HepG2 (cell line): ENCODE results near the gene PARVB. TPM values are rescaled to one million over a fixed set of nuclear protein-coding genes. Genes with fewer than 3 reads are reported as not detected.

Experiments
- ATAC-seq: fragments of 200-7000 bp; cut with Tn5 transposase; 3 replicates; pipeline ENCODE4 v1.9.1; 2020; ENCODE audit warnings: mild to moderate bottlenecking, moderate library complexity
- BruUV-seq: library from RNA; stranded (reverse); fragments of 400-500 nt; replicated peaks from 2 replicates; lab custom pipeline; 2021; lab: Mats Ljungman, UMichigan
- CTCF ChIA-PET: fragments of 300-600 bp; formaldehyde crosslinking; extraction: SDS; loops from one replicate; lab custom pipeline; 2021; ENCODE audit warnings: low total read pairs, inconsistent platforms, low intra/inter-chr PET ratio; lab: Yijun Ruan, JAX
- POLR2A ChIA-PET: fragments of 350-600 bp; sonication (Branson Sonifier 250); formaldehyde crosslinking; loops from one replicate; lab custom pipeline; 2020; ENCODE audit warnings: antibody characterized with exemption, inconsistent platforms; lab: Yijun Ruan, JAX
- DNase-seq: peaks from one replicate; pipeline ENCODE4 v3.0.0-alpha.2; 2015; ENCODE audit warnings: low spot score
- FAIRE-seq: peaks from 3 replicates; lab custom pipeline; 2011; peaks lifted over from hg19 to GRCh38; lab: Jason Lieb, UNC
- H2AFZ ChIP-seq: one replicate; pipeline ENCODE4 v1.6.1; 2011; ENCODE audit warnings: low read length, inconsistent platforms
- H3K27ac ChIP-seq: fragments of 300-600 bp; 3 replicates; pipeline ENCODE4 v1.8.0; 2011; ENCODE audit warnings: mixed run types, mild to moderate bottlenecking, mixed read lengths, low read length, inconsistent platforms; ENCODE audit not compliant: insufficient read depth; ENCODE audit errors: extremely low read length
- H3K27me3 ChIP-seq, 2 experiments: fragments of 200-600 bp in 1 of 2; 2 replicates in 1 of 2; 3 replicates in 1 of 2; pipeline versions ENCODE4 v1.6.0 to v1.8.0; 2011; ENCODE audit warnings: low read length in 2 of 2, mild to moderate bottlenecking in 2 of 2, moderate library complexity in 2 of 2, inconsistent platforms in 1 of 2; ENCODE audit not compliant: insufficient read depth in 2 of 2, control insufficient read depth in 1 of 2
- H3K36me3 ChIP-seq, 2 experiments: fragments of 200-600 bp in 1 of 2; replicated peaks in 1 of 2; 2 replicates in 1 of 2; 3 replicates in 1 of 2; pipeline versions ENCODE4 v1.5.1 to v1.8.0; 2011; ENCODE audit warnings: low read length in 2 of 2, inconsistent platforms in 1 of 2; ENCODE audit not compliant: insufficient read depth in 2 of 2, control insufficient read depth in 1 of 2
- H3K4me1 ChIP-seq: 2 replicates; pipeline ENCODE4 v1.5.1; 2012; ENCODE audit warnings: low read length, inconsistent platforms; ENCODE audit not compliant: insufficient read depth
- H3K4me2 ChIP-seq: 2 replicates; pipeline ENCODE4 v1.6.0; 2011; ENCODE audit warnings: low read depth, low read length, inconsistent platforms
- H3K4me3 ChIP-seq, 3 experiments: fragments of 200-600 bp in 1 of 3; sonication (generic), shearing (Covaris generic) in 1 of 3; replicated peaks in 1 of 3; 2 replicates each; pipeline ENCODE4 v1.5.1; 2011 to 2016; ENCODE audit warnings: low read length in 3 of 3, inconsistent platforms in 2 of 3, low read depth in 2 of 3, mild to moderate bottlenecking in 2 of 3, control low read depth in 1 of 3, mixed read lengths in 1 of 3; ENCODE audit not compliant: insufficient read depth in 1 of 3
- H3K79me2 ChIP-seq: one replicate; pipeline ENCODE4 v1.6.1; 2011; ENCODE audit warnings: low read length, inconsistent platforms; ENCODE audit not compliant: insufficient read depth
- H3K9ac ChIP-seq: 2 replicates; pipeline ENCODE4 v1.6.0; 2011; ENCODE audit warnings: mild to moderate bottlenecking, low read depth, low read length, inconsistent platforms; ENCODE audit not compliant: insufficient read depth
- H3K9me3 ChIP-seq: 2 replicates; pipeline ENCODE4 v1.5.1; 2012; ENCODE audit warnings: mild to moderate bottlenecking, low read length
- H4K20me1 ChIP-seq: 2 replicates; pipeline ENCODE4 v1.6.0; 2011; ENCODE audit warnings: inconsistent platforms, mild to moderate bottlenecking, low read length, moderate library complexity; ENCODE audit not compliant: insufficient read depth
- CHD2 ChIP-seq: IDR thresholded peaks from 2 replicates; pipeline ENCODE4 v1.6.1; 2011; ENCODE audit warnings: low read depth, low read length, improper control_type of control experiment
- CREB3 ChIP-seq: sonication (generic); formaldehyde crosslinking; IDR thresholded peaks from 2 replicates; pipeline ENCODE4 v1.5.0; 2020; ENCODE audit warnings: missing genetic modification reagents
- FOXO4 ChIP-seq: sonication (generic); formaldehyde crosslinking; conservative IDR thresholded peaks from 2 replicates; pipeline ENCODE4 v1.8.1; 2023; ENCODE audit warnings: missing genetic modification reagents
- KLF15 ChIP-seq: sonication (generic); formaldehyde crosslinking; IDR thresholded peaks from 2 replicates; pipeline ENCODE4 v1.8.1; 2023; ENCODE audit warnings: borderline replicate concordance, mild to moderate bottlenecking, inconsistent platforms, missing genetic modification reagents, mixed read lengths
- MIXL1 ChIP-seq: IDR thresholded peaks from 2 replicates; pipeline ENCODE4 v1.6.1; 2016
- NONO ChIP-seq, 2 experiments: fragments of 450-650 bp in 1 of 2; sonication (generic) in 1 of 2; formaldehyde crosslinking in 1 of 2; IDR thresholded peaks in 1 of 2; conservative IDR thresholded peaks in 1 of 2; 2 replicates each; pipeline versions ENCODE4 v1.6.1 to v1.8.0; 2017 to 2022; ENCODE audit warnings: mild to moderate bottlenecking in 1 of 2, missing genetic modification reagents in 1 of 2, moderate library complexity in 1 of 2
- PCBP2 ChIP-seq: fragments of 200-400 bp; formaldehyde crosslinking; optimal IDR thresholded peaks from 2 replicates; pipeline ENCODE3; 2018; ENCODE audit warnings: low read length, low read depth; ENCODE audit not compliant: poor library complexity, severe bottlenecking
- SALL2 ChIP-seq: sonication (generic); formaldehyde crosslinking; IDR thresholded peaks from 2 replicates; pipeline ENCODE4 v1.8.1; 2023; ENCODE audit warnings: mild to moderate bottlenecking, missing genetic modification reagents, inconsistent platforms
- ZNF740 ChIP-seq: sonication (generic); formaldehyde crosslinking; IDR thresholded peaks from 2 replicates; pipeline ENCODE4 v1.4.0; 2020; ENCODE audit warnings: missing genetic modification reagents
- WGBS: methylation state at CpG from one replicate; pipeline ENCODE4 v1.1.6; 2017; ENCODE audit warnings: low lambda C conversion rate; 5-methylcytosine and 5-hydroxymethylcytosine counted together
- in situ Hi-C: cut with HindIII; loops from 2 replicates; pipeline ENCODE4 v1.10.0; 2017; ENCODE audit warnings: low pct_unique_long_range_greater_than_20kb; ENCODE audit not compliant: extremely low pct_ligation_motif_present
- intact Hi-C: fragments of 100-400 bp; cut with micrococcal nuclease; formaldehyde crosslinking; loops from one replicate; pipeline ENCODE4 v1.10.0; 2022; ENCODE audit not compliant: unreplicated experiment
- polyA plus RNA-seq, 8 experiments: library from polyadenylated mRNA; depleted of rRNA in 3 of 8; stranded (reverse) in 7 of 8; unstranded in 1 of 8; fragments of >200 nt; fragmentation: Illumina TruSeq in 4 of 8; extraction: Trizol in 4 of 8; gene quantifications; 2 replicates each; pipeline versions ENCODE4 v1.2.1 to v1.2.3, GENCODE V29; 2011 to 2016; ENCODE audit warnings: low read depth in 4 of 8, missing spikeins in 1 of 8, mixed read lengths in 1 of 8; ENCODE audit not compliant: insufficient read depth in 1 of 8
- total RNA-seq, 5 experiments: library from RNA; depleted of rRNA; stranded (reverse); fragments of >200 nt; fragmentation: Illumina TruSeq; extraction: Trizol; gene quantifications; 2 replicates each; pipeline ENCODE4 v1.2.3, GENCODE V29; 2016; ENCODE audit warnings: low read depth in 1 of 5

Gene PARVB
- total and polyA plus RNA-seq, 2 of the 13 experiments (the other 11 are each of a cell fraction or from before 2014, with no cell fraction given), result 0.11 to 0.15 TPM

GRCh38 chr22:44086271-44087088, 62.4 kb downstream of the PARVB start:
- intact Hi-C loops, result no loop called here
- Histone ChIP-seq H3K4me2 (no peak overlapping the region), H3K27ac (no peak overlapping the region)
- TF ChIP-seq ZNF740 (CRISPR knock-in tag) (no peak), FOXO4 (no peak), SALL2 (CRISPR knock-in tag) (no peak), CREB3 (CRISPR knock-in tag) (no peak), MIXL1 (CRISPR knock-in tag) (no peak), NONO (IDR thresholded peaks at IDR 0.05) (no peak), NONO (CRISPR knock-in tag; conservative IDR thresholded peaks at IDR 0.05) (no peak), KLF15 (CRISPR knock-in tag) (no peak), PCBP2 (no peak), CHD2 (no peak)
- TF ChIP-seq, all 625 proteins: peak for 0
- FAIRE-seq, result no peak
- POLR2A ChIA-PET, result no interaction called here
- no peaks in the 10 kb centered on the region for H3K36me3 ChIP-seq
- H3K4me1 ChIP-seq, result no peaks in the 10 kb centered on the region
- 36% methylated on average over 14 of the region's 17 CpGs for WGBS
- BruUV-seq, result no TSS peak
- no peak overlapping the region for H3K4me3 ChIP-seq
- H3K9ac ChIP-seq, result no peak overlapping the region
- H3K79me2 ChIP-seq, result no peaks in the 10 kb centered on the region
- DNase-seq, result no peak
- H4K20me1 ChIP-seq, result no peaks in the 10 kb centered on the region
- no peaks in the 10 kb centered on the region for H3K9me3 ChIP-seq
- H2AFZ ChIP-seq, result no peak overlapping the region
- CTCF ChIA-PET, result interaction anchor here (1.8 kb wide), 1 partner anchor 93 kb away, joined by 17 read pairs; no protein-coding TSS in a partner anchor
- H3K27me3 ChIP-seq, result peaks cover 0 to 8% of the 10 kb centered on the region in 2 experiments; a peak in 1 of 5 replicates
- ATAC-seq, result no peak
- in situ Hi-C loops, result loop anchor here (5.0 kb wide), 2 partner anchors 89 to 541 kb away; no protein-coding TSS in a partner anchor
